GM12865 (cell line): Measurements from ENCODE around the gene NKX1-2.

Experiments
- DNase-seq: peaks from one replicate; pipeline ENCODE4 v3.0.0; 2010; ENCODE audit warnings: low read depth
- H3K4me3 ChIP-seq: 2 replicates; pipeline ENCODE4 v1.5.1; 2011; ENCODE audit warnings: mild to moderate bottlenecking, low read depth, low read length, control low read depth
- CTCF ChIP-seq: IDR thresholded peaks from 2 replicates; pipeline ENCODE4 v1.5.1; 2011; ENCODE audit warnings: low read length, control low read depth, low read depth, inconsistent platforms; ENCODE audit not compliant: insufficient read depth; ENCODE audit errors: missing control alignments

NKX1-2 gene

DNA sequence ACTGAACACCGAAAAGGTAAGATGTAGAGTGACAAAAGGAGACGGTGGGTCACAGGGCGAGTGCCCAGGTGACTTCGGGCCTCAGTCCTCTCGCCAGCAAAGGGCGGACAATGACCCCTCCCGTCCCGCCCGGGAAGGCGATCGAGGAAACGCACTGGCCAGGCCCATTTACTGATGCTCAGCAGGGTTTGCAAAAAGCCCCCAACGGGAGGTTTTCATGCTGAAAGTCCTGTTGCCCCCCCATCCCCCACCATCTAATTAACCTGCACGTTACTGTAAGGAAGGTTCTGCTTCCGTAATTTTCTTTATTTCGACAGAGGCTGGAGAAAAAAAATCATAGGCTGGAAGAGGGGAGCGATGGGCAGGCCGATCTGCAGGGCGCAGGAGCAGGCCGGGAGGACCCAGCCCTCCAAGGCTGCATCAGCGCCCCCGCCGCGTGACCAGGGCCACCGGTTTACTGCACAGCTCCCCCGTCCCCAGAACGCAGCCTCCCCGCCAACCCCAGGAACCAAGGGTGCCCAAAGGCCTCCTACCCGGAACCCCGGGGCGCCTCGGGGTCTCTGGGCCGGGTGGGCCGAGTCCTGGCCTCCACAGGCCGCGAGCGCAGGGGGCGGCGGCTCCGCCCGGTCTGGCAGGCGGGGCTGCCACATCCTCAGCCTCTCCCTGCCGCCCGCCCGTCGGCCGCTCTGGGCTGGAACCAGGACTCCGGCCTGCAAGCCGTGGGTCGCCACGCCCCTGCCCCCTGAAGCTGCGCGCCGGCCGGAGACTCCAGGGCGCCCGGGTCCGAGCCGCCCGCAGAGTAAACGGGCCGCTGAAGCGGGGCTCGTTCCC is 31.7 kb downstream of the NKX1-2 start:
- peak; percentile 8 for DNase-seq

DNA sequence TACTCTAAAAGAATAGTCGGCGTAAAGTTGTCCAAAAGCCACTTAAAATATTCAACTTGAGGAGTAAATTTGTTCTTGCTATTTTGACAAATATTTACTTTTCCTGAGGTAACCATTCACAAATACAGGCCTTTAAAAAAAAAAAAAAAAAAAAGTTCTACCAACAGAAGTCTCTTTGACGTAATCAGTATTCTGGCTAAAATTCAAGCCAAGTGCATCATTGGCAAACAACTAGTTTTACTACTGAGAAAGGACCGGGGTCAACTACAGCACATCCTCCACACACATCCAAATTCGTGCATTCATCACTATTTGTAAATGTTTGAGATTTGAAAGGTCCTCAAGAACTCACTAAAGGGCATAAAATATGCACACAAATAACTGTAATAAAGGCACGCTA is 33.1 kb downstream of the NKX1-2 start:
- TF ChIP-seq CTCF: no peak
- no peak overlapping the region for H3K4me3 ChIP-seq
- no peak for DNase-seq

More for the DNA sequence above, 31.7 kb downstream of the NKX1-2 start:
- H3K4me3 ChIP-seq: peak overlapping the region; percentile 19; the same call in 1 of the 2 replicates
- no peak for TF ChIP-seq CTCF

DNA sequence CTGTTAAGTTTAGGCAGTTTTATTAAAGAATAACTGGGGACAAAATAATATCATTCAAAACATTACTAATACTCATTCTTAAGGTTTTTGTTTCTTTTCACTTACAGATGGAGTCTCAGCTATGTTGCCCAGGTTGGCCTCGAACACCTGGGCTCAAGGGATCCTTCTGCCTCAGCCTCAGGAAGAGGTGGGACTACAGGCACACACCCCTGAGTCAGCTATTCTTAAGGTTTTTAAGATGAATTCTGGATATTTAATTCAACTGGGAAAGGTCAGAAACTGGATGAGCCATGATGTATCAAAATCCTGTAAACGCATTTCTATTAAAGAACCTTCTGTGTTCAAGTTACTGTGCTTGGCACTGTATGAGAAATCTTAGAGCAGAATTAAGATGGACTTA is 34.6 kb downstream of the NKX1-2 start:
- no peak overlapping the region for H3K4me3 ChIP-seq
- TF ChIP-seq CTCF: no peak
- DNase-seq: no peak

DNA sequence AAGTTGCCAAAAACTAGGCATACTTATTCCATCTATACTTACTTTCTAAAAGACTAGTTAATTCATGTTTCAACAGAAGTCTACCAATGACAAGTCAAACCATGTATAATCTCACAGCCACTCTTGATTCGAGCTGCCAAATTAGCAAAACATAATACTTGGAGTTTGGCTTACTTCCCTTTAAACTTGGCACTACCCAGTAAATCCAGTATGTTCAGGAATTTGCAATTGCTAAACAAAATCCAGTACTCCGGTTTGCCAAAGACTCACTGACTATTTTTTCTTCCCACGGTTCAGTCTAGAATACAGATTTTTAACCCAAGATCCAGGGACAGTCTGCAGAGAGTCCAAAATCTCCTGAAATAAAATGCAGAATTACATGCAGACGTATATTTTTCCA is 35.8 kb downstream of the NKX1-2 start:
- no peak overlapping the region for H3K4me3 ChIP-seq
- no peak for DNase-seq
- TF ChIP-seq CTCF: no peak

DNA sequence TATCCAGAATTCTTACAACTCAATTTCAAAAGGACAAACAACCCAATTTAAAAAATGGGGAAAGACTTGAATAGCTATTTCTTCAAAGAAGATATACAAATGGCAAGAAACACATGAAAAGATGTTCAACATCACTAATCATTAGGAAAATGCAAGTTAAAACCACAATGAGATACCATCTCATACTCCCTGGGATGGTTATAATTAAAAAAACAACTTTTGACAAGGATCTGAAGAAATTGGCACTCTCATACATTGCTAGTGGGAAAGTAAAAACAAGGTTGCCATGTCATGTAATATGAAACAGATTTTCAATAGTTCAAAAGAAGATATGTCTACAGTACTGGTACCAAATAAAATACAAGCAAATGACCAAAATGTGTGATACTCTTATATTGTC is 40.1 kb downstream of the NKX1-2 start:
- DNase-seq: no peak
- H3K4me3 ChIP-seq: no peak overlapping the region
- TF ChIP-seq CTCF: no peak

- no peak for TF ChIP-seq CTCF
- H3K4me3 ChIP-seq: no peak overlapping the region
- DNase-seq: no peak
These were observed 41.5 kb downstream of the NKX1-2 start for GRCh38 chr10:124408357-124408756.

DNA sequence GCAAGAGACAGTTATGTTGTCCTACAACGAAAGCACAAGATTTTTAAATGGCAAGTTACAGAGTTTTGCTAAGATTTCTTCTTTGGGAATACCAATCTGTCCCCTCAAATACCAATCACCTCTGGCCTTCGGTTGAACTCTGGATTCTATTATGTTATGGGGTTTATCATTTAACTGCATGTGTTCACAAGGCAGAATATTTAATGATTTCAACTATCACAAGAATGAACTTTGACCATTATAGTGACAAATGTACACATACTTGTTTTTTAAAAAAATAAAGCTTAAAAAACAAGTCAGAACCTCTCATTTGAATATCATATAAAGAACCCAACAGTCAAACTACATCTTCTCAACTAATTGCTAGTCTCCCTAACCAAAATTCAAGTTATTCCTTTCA is 42.4 kb downstream of the NKX1-2 start:
- H3K4me3 ChIP-seq: no peak overlapping the region
- no peak for DNase-seq
- no peak for TF ChIP-seq CTCF
